ENCODE measurements around the gene PNPO.

The PNPO gene

GRCh38 chr17:47996201-47996600, 54.8 kb downstream of the PNPO start:
- TF ChIP-seq SIN3A (IDR thresholded peaks at IDR 0.05; ENCODE audit: borderline replicate concordance, insufficient read depth, low read length) (no peak), TAF1 (IDR thresholded peaks at IDR 0.05; ENCODE audit: borderline replicate concordance, insufficient read depth, low read length) (no peak)

- TF ChIP-seq TAF1 (IDR thresholded peaks at IDR 0.05; ENCODE audit: borderline replicate concordance, insufficient read depth, low read length) (no peak), FOXP2 (optimal IDR thresholded peaks at IDR 0.05; ENCODE audit: borderline replicate concordance, extremely low read depth, extremely low read length, insufficient read depth) (no peak), SIN3A (IDR thresholded peaks at IDR 0.05; ENCODE audit: borderline replicate concordance, insufficient read depth, low read length) (no peak), POLR2AphosphoS5 (IDR thresholded peaks at IDR 0.05; ENCODE audit: low read depth, low read length) (no peak)
- TF ChIP-seq, protein P1, sequence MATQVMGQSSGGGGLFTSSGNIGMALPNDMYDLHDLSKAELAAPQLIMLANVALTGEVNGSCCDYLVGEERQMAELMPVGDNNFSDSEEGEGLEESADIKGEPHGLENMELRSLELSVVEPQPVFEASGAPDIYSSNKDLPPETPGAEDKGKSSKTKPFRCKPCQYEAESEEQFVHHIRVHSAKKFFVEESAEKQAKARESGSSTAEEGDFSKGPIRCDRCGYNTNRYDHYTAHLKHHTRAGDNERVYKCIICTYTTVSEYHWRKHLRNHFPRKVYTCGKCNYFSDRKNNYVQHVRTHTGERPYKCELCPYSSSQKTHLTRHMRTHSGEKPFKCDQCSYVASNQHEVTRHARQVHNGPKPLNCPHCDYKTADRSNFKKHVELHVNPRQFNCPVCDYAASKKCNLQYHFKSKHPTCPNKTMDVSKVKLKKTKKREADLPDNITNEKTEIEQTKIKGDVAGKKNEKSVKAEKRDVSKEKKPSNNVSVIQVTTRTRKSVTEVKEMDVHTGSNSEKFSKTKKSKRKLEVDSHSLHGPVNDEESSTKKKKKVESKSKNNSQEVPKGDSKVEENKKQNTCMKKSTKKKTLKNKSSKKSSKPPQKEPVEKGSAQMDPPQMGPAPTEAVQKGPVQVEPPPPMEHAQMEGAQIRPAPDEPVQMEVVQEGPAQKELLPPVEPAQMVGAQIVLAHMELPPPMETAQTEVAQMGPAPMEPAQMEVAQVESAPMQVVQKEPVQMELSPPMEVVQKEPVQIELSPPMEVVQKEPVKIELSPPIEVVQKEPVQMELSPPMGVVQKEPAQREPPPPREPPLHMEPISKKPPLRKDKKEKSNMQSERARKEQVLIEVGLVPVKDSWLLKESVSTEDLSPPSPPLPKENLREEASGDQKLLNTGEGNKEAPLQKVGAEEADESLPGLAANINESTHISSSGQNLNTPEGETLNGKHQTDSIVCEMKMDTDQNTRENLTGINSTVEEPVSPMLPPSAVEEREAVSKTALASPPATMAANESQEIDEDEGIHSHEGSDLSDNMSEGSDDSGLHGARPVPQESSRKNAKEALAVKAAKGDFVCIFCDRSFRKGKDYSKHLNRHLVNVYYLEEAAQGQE (IDR thresholded peaks at IDR 0.05; ENCODE audit: insufficient read depth in 1 of 2, low read depth in 2 of 2, low read length in 2 of 2) = no peak
Observed at GRCh38 chr17:47997586-47997985, 56.2 kb downstream of the PNPO start.

- no peak for TF ChIP-seq SIN3A (IDR thresholded peaks at IDR 0.05; ENCODE audit: borderline replicate concordance, insufficient read depth, low read length)
- TF ChIP-seq, protein P1 (IDR thresholded peaks at IDR 0.05; ENCODE audit: insufficient read depth in 1 of 2, low read depth in 2 of 2, low read length in 2 of 2) = no peak
- TF ChIP-seq POLR2AphosphoS5 (IDR thresholded peaks at IDR 0.05; ENCODE audit: low read depth, low read length) = no peak
- TF ChIP-seq FOXP2 (optimal IDR thresholded peaks at IDR 0.05; ENCODE audit: borderline replicate concordance, extremely low read depth, extremely low read length, insufficient read depth) = no peak
- TF ChIP-seq TAF1 (IDR thresholded peaks at IDR 0.05; ENCODE audit: borderline replicate concordance, insufficient read depth, low read length) = no peak
Observed at GRCh38 chr17:47998044-47998443, 56.7 kb downstream of the PNPO start.
